GM08714 (cell line): ENCODE measurements around the gene FHIT.
"Not testable (repeated sequence)": the region's sequence is repeated elsewhere in the genome, so short reads cannot be mapped to it uniquely, and the experiment has no call there.

Experiments used
- H3K4me3 ChIP-seq: fragments of 200-500 bp; sonication (Bioruptor generic); 2 replicates; pipeline ENCODE4 v1.5.1; 2014; ENCODE audit warnings: mild to moderate bottlenecking, low read length, inconsistent platforms
- ZNF274 ChIP-seq: IDR thresholded peaks from 2 replicates; pipeline ENCODE4 v1.6.1; 2012; ENCODE audit warnings: mild to moderate bottlenecking, low read depth, low read length

The FHIT gene

DNA sequence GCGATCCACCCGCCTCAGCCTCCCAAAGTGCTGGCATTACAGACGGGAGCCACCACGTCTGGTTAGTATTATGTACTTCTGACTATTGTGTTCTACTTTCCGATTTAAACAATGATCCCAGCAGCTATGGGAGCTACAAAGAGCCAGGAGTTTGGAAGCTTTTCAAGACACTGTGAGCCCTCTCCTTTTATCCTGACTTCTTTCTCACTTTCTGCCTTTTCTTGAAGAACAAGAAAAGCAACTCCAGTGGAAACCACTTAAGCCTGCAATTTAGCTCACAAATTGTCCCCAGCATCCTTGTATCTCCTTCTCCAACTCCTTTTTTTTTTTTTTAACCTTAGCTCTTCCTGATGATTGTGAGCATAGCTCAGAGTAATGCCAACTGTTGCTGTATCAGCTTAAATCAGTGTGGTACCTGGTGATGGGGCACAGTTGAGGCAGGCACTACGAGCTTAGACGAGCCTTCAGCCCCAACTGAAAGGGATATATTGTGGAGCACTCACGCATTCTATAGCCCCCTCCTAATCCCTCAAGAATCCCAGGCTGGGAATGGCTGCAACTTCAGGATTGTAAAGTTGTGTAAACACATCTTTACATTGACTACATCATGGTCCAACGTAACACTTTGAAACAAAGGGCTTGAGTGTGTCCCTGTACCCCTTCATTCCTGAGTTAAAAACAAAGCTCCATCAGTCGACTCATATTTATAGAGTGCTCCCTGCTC, 677.0 kb downstream of the FHIT start:
- TF ChIP-seq ZNF274: no peak
- H3K4me3 ChIP-seq: no peak overlapping the region

- no peak overlapping the region for H3K4me3 ChIP-seq
- TF ChIP-seq ZNF274: no peak
Measured at GRCh38 chr3:60573494-60573893, 677.8 kb downstream of the FHIT start.

DNA sequence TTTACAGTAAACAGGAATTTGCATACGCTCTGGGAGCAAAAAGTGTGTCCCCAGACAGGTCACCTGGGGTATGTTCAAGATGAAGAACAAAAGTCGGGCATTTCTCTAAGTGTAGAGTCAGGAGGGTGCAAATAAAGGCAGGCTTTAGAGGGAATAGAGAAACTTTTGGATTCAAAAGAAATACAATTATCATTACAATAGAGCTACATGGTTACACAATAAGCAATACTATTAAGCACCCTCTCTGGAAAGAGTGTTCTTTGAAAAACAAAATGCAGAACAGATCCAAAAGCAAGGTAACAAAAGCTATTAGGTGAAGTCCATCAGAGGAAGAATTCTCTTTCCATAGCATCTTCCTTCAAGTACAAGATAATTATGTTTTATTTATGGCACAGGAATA, 679.7 kb downstream of the FHIT start:
- TF ChIP-seq ZNF274: no peak
- H3K4me3 ChIP-seq: no peak overlapping the region

- H3K4me3 ChIP-seq: no peak overlapping the region
- no peak for TF ChIP-seq ZNF274
Measured at GRCh38 chr3:60557122-60557521, 694.1 kb downstream of the FHIT start.

DNA sequence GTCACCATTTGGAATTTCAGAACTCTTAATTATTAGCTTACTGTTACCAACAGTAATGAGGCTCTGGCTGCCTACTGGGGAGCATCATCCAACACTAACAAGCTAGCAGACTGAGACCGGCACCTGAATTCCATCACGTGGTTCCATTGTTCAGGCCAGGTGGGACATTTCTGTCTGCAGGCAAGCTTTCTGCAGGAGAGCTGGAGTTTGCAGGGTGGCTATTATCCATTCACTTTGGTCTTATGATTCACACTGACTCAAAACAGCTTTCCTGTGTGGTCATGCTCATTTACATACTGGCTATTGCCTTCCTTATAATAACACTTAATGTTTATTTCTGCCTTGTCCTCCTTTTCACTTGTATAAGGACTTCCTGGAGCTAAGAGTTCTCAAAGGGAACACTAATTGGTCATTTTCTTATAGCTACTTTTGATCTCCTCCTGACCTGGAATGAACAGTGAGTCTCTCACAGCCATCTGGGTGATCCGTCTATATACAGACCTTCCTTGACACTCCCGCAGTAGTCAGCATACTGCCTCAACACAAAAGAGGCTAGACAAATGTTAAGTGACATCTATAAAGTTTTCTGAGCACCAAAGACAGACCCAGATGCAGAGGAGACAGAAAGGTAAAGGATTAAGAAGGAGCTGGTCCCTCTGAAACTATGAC, 695.4 kb downstream of the FHIT start:
- TF ChIP-seq ZNF274: no peak
- no peak overlapping the region for H3K4me3 ChIP-seq

GRCh38 chr3:60553144-60553543, 698.1 kb downstream of the FHIT start:
- H3K4me3 ChIP-seq: no peak overlapping the region
- no peak for TF ChIP-seq ZNF274

- no peak for TF ChIP-seq ZNF274
- H3K4me3 ChIP-seq: no peak overlapping the region
Measured at GRCh38 chr3:60552581-60552980, 698.7 kb downstream of the FHIT start.

GRCh38 chr3:60551455-60552209, 699.6 kb downstream of the FHIT start:
- no peak for TF ChIP-seq ZNF274
- H3K4me3 ChIP-seq: no peak overlapping the region

GRCh38 chr3:60549863-60550262, 701.4 kb downstream of the FHIT start:
- H3K4me3 ChIP-seq: no peak overlapping the region
- no peak for TF ChIP-seq ZNF274

DNA sequence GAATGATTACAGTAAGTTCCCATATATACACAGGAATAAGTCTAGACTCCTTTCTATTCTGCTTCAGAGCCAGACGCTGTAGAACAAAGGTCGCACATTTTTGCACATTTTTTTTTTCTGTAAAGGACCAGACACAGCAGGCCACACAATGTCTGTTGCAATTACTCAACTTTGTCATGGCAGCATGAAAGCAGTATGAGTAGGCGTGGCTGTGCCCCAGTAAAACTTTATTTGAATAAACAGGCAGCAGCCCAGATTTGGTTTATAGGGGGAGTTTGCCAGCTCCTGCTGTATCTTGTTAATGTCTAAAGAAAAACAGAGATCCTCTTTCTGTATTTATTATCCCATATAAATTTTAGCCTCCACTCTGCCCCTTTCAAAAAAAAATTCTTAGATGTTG, 708.3 kb downstream of the FHIT start:
- H3K4me3 ChIP-seq: no peak overlapping the region
- TF ChIP-seq ZNF274: no peak

DNA sequence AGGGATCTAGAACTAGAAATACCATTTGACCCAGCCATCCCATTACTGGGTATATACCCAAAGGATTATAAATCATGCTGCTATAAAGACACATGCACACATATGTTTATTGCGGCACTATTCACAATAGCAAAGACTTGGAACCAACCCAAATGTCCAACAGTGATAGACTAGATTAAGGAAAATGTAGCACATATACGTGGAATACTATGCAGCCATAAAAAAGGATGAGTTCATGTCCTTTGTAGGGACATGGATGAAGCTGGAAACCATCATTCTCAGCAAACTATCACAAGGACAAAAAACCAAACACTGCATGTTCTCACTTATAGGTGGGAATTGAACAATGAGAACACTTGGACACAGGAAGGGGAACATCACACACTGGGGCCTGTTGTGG, 711.9 kb downstream of the FHIT start:
- H3K4me3 ChIP-seq: not testable (repeated sequence)

- TF ChIP-seq ZNF274: no peak
- H3K4me3 ChIP-seq: no peak overlapping the region
Measured at GRCh38 chr3:60536420-60536819, 714.8 kb downstream of the FHIT start.

GRCh38 chr3:60531759-60532158, 719.5 kb downstream of the FHIT start:
- H3K4me3 ChIP-seq: no peak overlapping the region
- TF ChIP-seq ZNF274: no peak

- H3K4me3 ChIP-seq: no peak overlapping the region
- no peak for TF ChIP-seq ZNF274
Measured at GRCh38 chr3:60528651-60529050, 722.6 kb downstream of the FHIT start.

DNA sequence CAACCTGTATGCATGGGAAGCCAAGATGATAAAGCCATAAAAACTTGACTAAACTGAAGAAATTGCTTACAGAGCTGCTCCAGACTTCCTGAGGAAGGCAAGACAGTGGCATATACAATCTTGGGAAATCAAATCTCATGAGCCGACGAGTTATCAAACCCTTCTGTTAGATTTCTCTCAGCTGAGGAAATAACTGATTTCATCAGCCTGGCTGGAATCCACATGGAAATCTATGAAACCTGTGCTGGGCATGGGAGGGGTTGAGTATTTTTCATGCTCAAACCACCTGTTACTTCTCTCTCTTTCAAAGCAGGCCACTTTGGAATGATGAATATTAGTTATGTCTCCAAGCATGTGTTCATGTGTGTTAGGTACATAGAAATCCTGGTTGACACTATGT, 727.7 kb downstream of the FHIT start:
- no peak for TF ChIP-seq ZNF274
- no peak overlapping the region for H3K4me3 ChIP-seq
